Cardiac fibroblast (primary cell): ENCODE data around the gene CELF4.

Experiments used
- DNase-seq, 2 donors: peaks; one replicate each; pipeline versions ENCODE4 v3.0.0 to v3.0.0-alpha.2; 2010; ENCODE audit warnings: low read depth in 2 of 2
- H3K4me3 ChIP-seq, 2 donors: replicated peaks in 1 of 2; 1 replicate in 1 of 2; 2 replicates in 1 of 2; pipeline ENCODE4 v1.5.1; 2011; ENCODE audit warnings: low read depth in 2 of 2, low read length in 2 of 2, mild to moderate bottlenecking in 2 of 2, moderate library complexity in 1 of 2
- CTCF ChIP-seq: IDR thresholded peaks from one replicate; pipeline ENCODE4 v1.5.1; 2011; ENCODE audit warnings: low read depth, mild to moderate bottlenecking, low read length, inconsistent platforms

Gene CELF4

GRCh38 chr18:37565101-37565976, at the start of gene CELF4:
TSS of gene CELF4 (minus strand) at chr18:37565798.
- no peak for TF ChIP-seq CTCF
- H3K4me3 ChIP-seq: peak within 1 kb of the TSS; percentile 47 to 48
- DNase-seq: peak in 1 of 2 donors; percentile 12

GRCh38 chr18:37613253-37613565, 47.6 kb upstream of the CELF4 start:
- TF ChIP-seq CTCF: no peak

GRCh38 chr18:37612524-37613252, 47.1 kb upstream of the CELF4 start:
- DNase-seq: peak in 1 of 2 donors; percentile 81

More at GRCh38 chr18:37613253-37613565, 47.6 kb upstream of the CELF4 start:
- H3K4me3 ChIP-seq: no peak overlapping the region
- DNase-seq: peak in 1 of 2 donors; percentile 14

GRCh38 chr18:37611614-37612279, 46.1 kb upstream of the CELF4 start:
- no peak for TF ChIP-seq CTCF
- peak in 1 of 2 donors; percentile 26 for DNase-seq
- no peak overlapping the region for H3K4me3 ChIP-seq

More at GRCh38 chr18:37612524-37613252, 47.1 kb upstream of the CELF4 start:
- no peak overlapping the region for H3K4me3 ChIP-seq
- TF ChIP-seq CTCF: no peak

GRCh38 chr18:37608876-37609275, 43.3 kb upstream of the CELF4 start:
- no peak for DNase-seq
- H3K4me3 ChIP-seq: no peak overlapping the region
- TF ChIP-seq CTCF: no peak

GRCh38 chr18:37607281-37607680, 41.7 kb upstream of the CELF4 start:
- no peak overlapping the region for H3K4me3 ChIP-seq
- DNase-seq: no peak
- TF ChIP-seq CTCF: no peak
